Right lobe of liver (tissue), 4 donors: Measurements from ENCODE around the gene WIPI1.

ENCODE experiments used
- POLR2A ChIP-seq: fragments of 450-650 bp; IDR thresholded peaks from one replicate; pipeline ENCODE4 v1.6.1; 2017; ENCODE audit warnings: antibody characterized with exemption, mild to moderate bottlenecking
- TF ChIP-seq, protein P1 (sequence below), 4 donors: fragments of 200-600 bp in 3 of 4; fragments of 450-650 bp in 1 of 4; IDR thresholded peaks; one replicate each; pipeline versions ENCODE4 v1.5.1 to v1.8.0; 2016 to 2022; ENCODE audit warnings: antibody characterized with exemption in 4 of 4, mild to moderate bottlenecking in 2 of 4
- donor health status: DM: no; HTN: no; CAD: no.
- donor health status: DM: no; HTN: no; CAD: no.
- donor health status: DM: no; HTN: yes; CAD: no.

DNA sequence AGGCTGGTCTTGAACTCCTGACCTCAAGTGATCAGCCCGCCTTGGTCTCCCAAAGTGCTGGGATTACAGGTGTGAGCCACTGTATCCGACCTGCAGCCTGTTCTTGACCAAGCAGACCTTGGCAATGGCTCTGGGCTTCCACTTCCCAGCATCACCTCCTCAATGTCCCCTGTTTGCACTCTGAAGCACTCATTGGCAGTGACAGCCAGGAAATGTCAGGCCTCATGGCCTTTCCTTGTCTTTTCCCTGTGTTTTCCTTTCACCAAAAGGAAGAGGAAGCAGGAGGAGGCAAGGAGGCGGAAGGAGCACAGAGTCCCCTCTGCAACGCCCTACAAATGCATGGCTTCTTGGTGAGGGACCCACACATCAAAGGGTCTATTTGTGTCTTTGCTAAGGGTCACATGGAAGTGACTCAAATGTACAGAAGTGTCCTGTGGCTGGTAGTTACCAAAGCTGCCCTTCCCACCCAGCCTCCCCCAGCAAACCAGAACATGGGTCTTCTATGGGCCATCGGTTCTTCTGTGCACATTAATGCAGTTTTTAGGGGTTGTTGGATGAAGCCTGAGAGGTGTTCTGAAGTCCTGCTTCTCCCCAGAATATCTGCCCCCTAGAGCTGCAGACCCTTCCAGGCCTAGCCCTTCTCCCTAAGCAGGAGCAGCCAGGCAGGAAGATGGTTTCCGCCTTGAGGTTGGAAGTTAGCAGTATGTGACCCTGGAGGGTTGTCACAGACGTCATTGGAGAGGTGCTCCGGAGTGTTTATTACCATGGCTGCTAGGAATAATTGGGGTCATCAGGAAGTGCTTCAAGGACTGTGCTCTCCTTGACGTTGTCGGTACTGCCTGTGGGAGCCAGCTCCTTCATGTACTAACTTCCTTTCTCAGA is 60.8 kb downstream of the WIPI1 start:
- TF ChIP-seq, protein P1, sequence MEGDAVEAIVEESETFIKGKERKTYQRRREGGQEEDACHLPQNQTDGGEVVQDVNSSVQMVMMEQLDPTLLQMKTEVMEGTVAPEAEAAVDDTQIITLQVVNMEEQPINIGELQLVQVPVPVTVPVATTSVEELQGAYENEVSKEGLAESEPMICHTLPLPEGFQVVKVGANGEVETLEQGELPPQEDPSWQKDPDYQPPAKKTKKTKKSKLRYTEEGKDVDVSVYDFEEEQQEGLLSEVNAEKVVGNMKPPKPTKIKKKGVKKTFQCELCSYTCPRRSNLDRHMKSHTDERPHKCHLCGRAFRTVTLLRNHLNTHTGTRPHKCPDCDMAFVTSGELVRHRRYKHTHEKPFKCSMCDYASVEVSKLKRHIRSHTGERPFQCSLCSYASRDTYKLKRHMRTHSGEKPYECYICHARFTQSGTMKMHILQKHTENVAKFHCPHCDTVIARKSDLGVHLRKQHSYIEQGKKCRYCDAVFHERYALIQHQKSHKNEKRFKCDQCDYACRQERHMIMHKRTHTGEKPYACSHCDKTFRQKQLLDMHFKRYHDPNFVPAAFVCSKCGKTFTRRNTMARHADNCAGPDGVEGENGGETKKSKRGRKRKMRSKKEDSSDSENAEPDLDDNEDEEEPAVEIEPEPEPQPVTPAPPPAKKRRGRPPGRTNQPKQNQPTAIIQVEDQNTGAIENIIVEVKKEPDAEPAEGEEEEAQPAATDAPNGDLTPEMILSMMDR (IDR thresholded peaks at IDR 0.05), result no peak
- TF ChIP-seq POLR2A, result no peak
